Mesothelial cell of epicardium (in vitro differentiated cells): ENCODE results near the gene SVIL. TPM values are rescaled to one million over a fixed set of nuclear protein-coding genes. Genes with fewer than 3 reads are reported as not detected.
"Not testable (repeated sequence)": the region's sequence is repeated elsewhere in the genome, so short reads cannot be mapped to it uniquely, and the experiment has no call there.

Experiments
- DNase-seq, 2 experiments: peaks; one replicate each; pipeline ENCODE4 v3.0.0; 2021; ENCODE audit warnings: low spot score in 2 of 2; ENCODE audit not compliant: unreplicated experiment in 2 of 2
- H3K27ac Mint-ChIP-seq: 2 replicates; pipeline ENCODE4 v1.8.0; 2021; ENCODE audit warnings: mixed read lengths
- H3K27me3 Mint-ChIP-seq: 2 replicates; pipeline ENCODE4 v1.8.0; 2021; ENCODE audit warnings: low read depth, mixed read lengths
- H3K36me3 Mint-ChIP-seq: 2 replicates; pipeline ENCODE4 v1.8.0; 2021; ENCODE audit warnings: mixed read lengths
- H3K4me1 Mint-ChIP-seq: 2 replicates; pipeline ENCODE4 v1.8.0; 2021; ENCODE audit warnings: mixed read lengths
- H3K4me3 Mint-ChIP-seq: 2 replicates; pipeline ENCODE4 v1.8.0; 2021; ENCODE audit warnings: mild to moderate bottlenecking, moderate library complexity, mixed read lengths
- H3K9me3 Mint-ChIP-seq: 2 replicates; pipeline ENCODE4 v1.8.0; 2021; ENCODE audit warnings: mixed read lengths
- CTCF ChIP-seq: fragments of 200-600 bp; sonication (generic); IDR thresholded peaks from one replicate; pipeline ENCODE4 v1.5.0; 2021; ENCODE audit warnings: antibody characterized with exemption; ENCODE audit not compliant: unreplicated experiment
- total RNA-seq: library from RNA; stranded (reverse); gene quantifications from 3 replicates; pipeline ENCODE4 v1.2.1, GENCODE V29; 2021

Gene SVIL
- total RNA-seq, 1 donor from 2014 or later = 293 TPM

- H3K27ac Mint-ChIP-seq = no peak overlapping the region
- peaks cover 18% of the 10 kb centered on the region for H3K36me3 Mint-ChIP-seq
- DNase-seq = no peak
- no peaks in the 10 kb centered on the region for H3K9me3 Mint-ChIP-seq
- no peak overlapping the region for H3K4me3 Mint-ChIP-seq
- no peak for TF ChIP-seq CTCF
- H3K4me1 Mint-ChIP-seq = peaks cover 53% of the 10 kb centered on the region
- no peaks in the 10 kb centered on the region for H3K27me3 Mint-ChIP-seq
These were observed 97.0 kb downstream of the SVIL start for GRCh38 chr10:29537799-29538198.

DNA sequence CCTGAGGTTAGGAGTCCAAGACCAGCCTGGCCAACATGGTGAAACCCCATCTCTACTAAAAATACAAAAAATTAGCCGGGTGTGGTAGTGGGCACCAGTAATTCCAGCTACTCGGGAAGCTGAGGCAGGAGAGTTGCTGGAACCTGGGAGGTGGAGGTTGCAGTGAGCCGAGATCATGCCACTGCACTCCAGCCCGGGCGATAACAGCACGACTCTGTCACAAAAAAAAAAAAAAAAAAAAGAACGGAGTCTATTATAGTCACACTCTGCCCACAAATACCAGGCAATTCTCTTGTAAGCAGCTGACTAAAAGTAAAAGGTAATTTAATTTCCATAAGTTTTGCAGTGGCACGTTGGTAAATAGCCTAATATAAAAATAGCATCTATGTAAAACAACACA, 98.1 kb downstream of the SVIL start:
- H3K36me3 Mint-ChIP-seq = peaks cover 20% of the 10 kb centered on the region
- H3K27ac Mint-ChIP-seq, H3K4me3 Mint-ChIP-seq, H3K27me3 Mint-ChIP-seq, H3K9me3 Mint-ChIP-seq, DNase-seq: not testable (repeated sequence)
- H3K4me1 Mint-ChIP-seq = peaks cover 53% of the 10 kb centered on the region

DNA sequence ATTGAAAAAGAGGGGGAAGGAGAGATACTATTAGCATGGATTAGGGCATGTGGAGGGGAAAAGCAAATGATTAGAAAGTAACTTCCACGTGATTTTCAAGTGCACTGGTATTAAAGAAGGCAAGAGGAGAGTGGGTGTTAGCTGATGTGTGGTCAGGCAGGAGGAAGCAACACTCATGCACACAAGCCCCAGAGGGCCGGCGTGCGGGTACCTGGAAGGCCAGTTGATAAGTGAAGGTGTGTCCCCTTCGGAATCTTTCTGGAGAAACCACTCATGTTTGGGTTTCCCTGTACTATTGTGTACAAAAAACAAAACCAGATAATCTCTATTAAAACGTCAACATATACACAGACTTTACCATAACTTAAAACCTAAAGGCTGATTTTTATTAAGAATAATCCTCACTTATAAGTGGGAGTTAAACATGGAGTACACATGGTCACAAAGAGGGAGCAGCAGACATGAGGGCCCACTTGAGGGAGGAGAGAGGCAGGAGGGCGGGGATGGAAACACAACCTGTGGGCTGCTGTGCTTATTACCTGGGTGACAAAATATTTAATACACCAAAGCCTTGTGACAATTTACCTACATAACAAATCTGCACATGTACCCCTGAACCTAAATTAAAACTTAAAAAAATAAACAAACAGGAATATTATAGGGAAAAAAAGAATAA, 98.9 kb downstream of the SVIL start:
- Mint-ChIP-seq H3K4me1 (peaks cover 53% of the 10 kb centered on the region), H3K27ac (peak overlapping the region; percentile 87), H3K9me3 (no peaks in the 10 kb centered on the region), H3K36me3 (peaks cover 20% of the 10 kb centered on the region), H3K27me3 (no peaks in the 10 kb centered on the region), H3K4me3 (peak overlapping the region; percentile 24)
- DNase-seq = no peak
- TF ChIP-seq CTCF = no peak

GRCh38 chr10:29535012-29535777, 99.6 kb downstream of the SVIL start:
- peak overlapping the region; percentile 87 for H3K27ac Mint-ChIP-seq
- H3K36me3 Mint-ChIP-seq = peaks cover 26% of the 10 kb centered on the region

GRCh38 chr10:29534590-29534989, 100.2 kb downstream of the SVIL start:
- peak overlapping the region; percentile 87 for H3K27ac Mint-ChIP-seq
- peaks cover 26% of the 10 kb centered on the region for H3K36me3 Mint-ChIP-seq
- H3K4me1 Mint-ChIP-seq = peaks cover 47% of the 10 kb centered on the region
- H3K27me3 Mint-ChIP-seq = no peaks in the 10 kb centered on the region
- no peak for DNase-seq
- no peak for TF ChIP-seq CTCF
- H3K4me3 Mint-ChIP-seq = no peak overlapping the region
- H3K9me3 Mint-ChIP-seq = no peaks in the 10 kb centered on the region

More at GRCh38 chr10:29535012-29535777, 99.6 kb downstream of the SVIL start:
- peak; percentile 46 for TF ChIP-seq CTCF
- Mint-ChIP-seq H3K4me1 (peaks cover 53% of the 10 kb centered on the region), H3K9me3 (no peaks in the 10 kb centered on the region), H3K4me3 (peak overlapping the region; percentile 24), H3K27me3 (no peaks in the 10 kb centered on the region)
- peak in 1 of 2 experiments; percentile 54 for DNase-seq

DNA sequence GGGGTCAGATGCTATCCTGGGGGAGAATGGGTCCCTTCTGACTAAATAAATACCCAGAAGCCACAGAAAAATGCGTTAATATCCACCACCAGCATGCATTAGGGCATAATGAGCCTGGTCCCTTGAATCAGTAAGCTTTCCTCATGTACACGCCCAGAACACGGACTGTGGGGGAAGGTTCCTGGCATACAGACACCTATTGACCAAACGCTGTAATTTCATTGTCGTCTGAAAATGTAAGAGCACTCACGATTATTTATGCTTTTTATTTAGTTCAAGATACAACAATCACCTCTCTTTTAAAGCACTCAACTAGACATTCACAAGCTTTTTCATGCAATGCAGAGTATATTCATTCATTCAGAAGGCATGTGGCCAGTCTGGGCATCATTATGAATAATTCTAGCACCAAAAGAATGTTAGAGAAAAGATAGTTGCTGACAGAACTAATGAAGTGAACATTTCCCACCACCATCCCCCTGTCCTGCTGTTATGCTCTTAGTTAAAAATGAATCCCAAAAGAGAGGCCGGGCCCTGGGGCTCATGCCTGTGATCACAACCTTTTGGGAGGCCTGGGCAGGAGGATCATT, 101.0 kb downstream of the SVIL start:
- Mint-ChIP-seq H3K9me3 (no peaks in the 10 kb centered on the region), H3K36me3 (peaks cover 28% of the 10 kb centered on the region), H3K27ac (peak overlapping the region; percentile 61), H3K27me3 (no peaks in the 10 kb centered on the region), H3K4me3 (no peak overlapping the region), H3K4me1 (peaks cover 42% of the 10 kb centered on the region)
- no peak for DNase-seq
- TF ChIP-seq CTCF = no peak
